Gastroesophageal sphincter (tissue), 3 donors: ENCODE data around the gene CYP4F12.

ENCODE experiments used
- POLR2AphosphoS5 ChIP-seq: sonication (generic); formaldehyde crosslinking; IDR thresholded peaks from one replicate; pipeline ENCODE4 v1.6.1; 2017; ENCODE audit warnings: antibody characterized with exemption
- TF ChIP-seq, protein P1 (sequence below), 4 experiments: fragments of 200-600 bp in 2 of 4; fragments of 450-650 bp in 2 of 4; sonication (generic) in 1 of 4; IDR thresholded peaks; one replicate each; pipeline ENCODE4 v1.5.1; 2017 to 2019; ENCODE audit warnings: antibody characterized with exemption in 4 of 4, mild to moderate bottlenecking in 2 of 4, moderate library complexity in 2 of 4

DNA sequence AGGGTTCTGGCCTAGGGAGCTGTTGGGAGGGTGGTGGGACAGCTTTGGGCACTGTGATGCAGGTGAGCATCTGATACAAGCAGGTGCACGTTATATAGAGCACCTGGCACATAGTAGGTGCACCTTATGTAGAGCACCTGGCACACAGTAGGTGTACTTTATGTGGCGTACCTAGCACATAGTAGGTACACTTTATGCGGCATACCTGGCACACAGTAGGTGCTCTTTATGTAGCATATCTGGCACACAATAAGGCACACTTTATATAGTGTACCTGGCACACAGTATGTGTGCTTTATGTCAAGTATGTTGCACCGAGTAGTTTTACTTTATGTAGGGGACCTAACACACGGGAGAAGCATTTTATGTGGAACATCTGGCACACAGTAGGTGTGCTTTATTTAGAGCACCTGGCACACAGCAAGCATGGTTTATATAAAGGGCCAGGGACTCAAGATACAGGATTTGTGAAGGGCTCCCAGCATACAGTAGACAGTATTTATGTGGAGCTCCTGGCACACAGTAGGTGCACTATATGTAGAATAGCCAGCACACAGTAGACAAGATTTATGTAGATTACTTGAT, 1.6 kb upstream of the CYP4F12 start:
- TF ChIP-seq, protein P1, sequence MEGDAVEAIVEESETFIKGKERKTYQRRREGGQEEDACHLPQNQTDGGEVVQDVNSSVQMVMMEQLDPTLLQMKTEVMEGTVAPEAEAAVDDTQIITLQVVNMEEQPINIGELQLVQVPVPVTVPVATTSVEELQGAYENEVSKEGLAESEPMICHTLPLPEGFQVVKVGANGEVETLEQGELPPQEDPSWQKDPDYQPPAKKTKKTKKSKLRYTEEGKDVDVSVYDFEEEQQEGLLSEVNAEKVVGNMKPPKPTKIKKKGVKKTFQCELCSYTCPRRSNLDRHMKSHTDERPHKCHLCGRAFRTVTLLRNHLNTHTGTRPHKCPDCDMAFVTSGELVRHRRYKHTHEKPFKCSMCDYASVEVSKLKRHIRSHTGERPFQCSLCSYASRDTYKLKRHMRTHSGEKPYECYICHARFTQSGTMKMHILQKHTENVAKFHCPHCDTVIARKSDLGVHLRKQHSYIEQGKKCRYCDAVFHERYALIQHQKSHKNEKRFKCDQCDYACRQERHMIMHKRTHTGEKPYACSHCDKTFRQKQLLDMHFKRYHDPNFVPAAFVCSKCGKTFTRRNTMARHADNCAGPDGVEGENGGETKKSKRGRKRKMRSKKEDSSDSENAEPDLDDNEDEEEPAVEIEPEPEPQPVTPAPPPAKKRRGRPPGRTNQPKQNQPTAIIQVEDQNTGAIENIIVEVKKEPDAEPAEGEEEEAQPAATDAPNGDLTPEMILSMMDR (IDR thresholded peaks at IDR 0.05): no peak
- TF ChIP-seq POLR2AphosphoS5: no peak
